HG02973 (cell line): Measurements from ENCODE around the gene RPL21.
"Not testable (repeated sequence)": the region's sequence is repeated elsewhere in the genome, so short reads cannot be mapped to it uniquely, and the experiment has no call there.

Experiments used
- ATAC-seq: cut with Tn5 transposase; IDR thresholded peaks from one replicate; pipeline ENCODE4 v1.9.1; 2021; ENCODE audit warnings: moderate library complexity; ENCODE audit not compliant: unreplicated experiment

The RPL21 gene

GRCh38 chr13:27251166-27252091 lies at the start of gene RPL21:
Gene RPL21, plus strand, starts transcription at chr13:27251558. Its CDS starts 2,219 bp downstream, at chr13:27253777.
- peak; percentile 87 for ATAC-seq

- ATAC-seq: no peak
Observed at GRCh38 chr13:27201661-27202060, 49.7 kb upstream of the RPL21 start.

- ATAC-seq: no peak
Observed at GRCh38 chr13:27203186-27203585, 48.2 kb upstream of the RPL21 start.

GRCh38 chr13:27203854-27204253 lies 47.5 kb upstream of the RPL21 start:
- ATAC-seq: no peak

- ATAC-seq: no peak
Observed at GRCh38 chr13:27208514-27208913, 42.8 kb upstream of the RPL21 start.

- ATAC-seq: no peak
Observed at GRCh38 chr13:27211271-27211670, 40.1 kb upstream of the RPL21 start.

- ATAC-seq: no peak
Observed at GRCh38 chr13:27211771-27212364, 39.5 kb upstream of the RPL21 start.

GRCh38 chr13:27213386-27213785 lies 38.0 kb upstream of the RPL21 start:
- ATAC-seq: not testable (repeated sequence)

- not testable (repeated sequence) for ATAC-seq
Observed at GRCh38 chr13:27217791-27218190, 33.6 kb upstream of the RPL21 start.

GRCh38 chr13:27218861-27219260 lies 32.5 kb upstream of the RPL21 start:
- not testable (repeated sequence) for ATAC-seq

GRCh38 chr13:27219611-27220010 lies 31.7 kb upstream of the RPL21 start:
- no peak for ATAC-seq

- not testable (repeated sequence) for ATAC-seq
Observed at GRCh38 chr13:27222100-27222499, 29.3 kb upstream of the RPL21 start.

GRCh38 chr13:27226991-27227390 lies 24.4 kb upstream of the RPL21 start:
- no peak for ATAC-seq

GRCh38 chr13:27228131-27228530 lies 23.2 kb upstream of the RPL21 start:
- no peak for ATAC-seq

GRCh38 chr13:27229642-27230041 lies 21.7 kb upstream of the RPL21 start:
- no peak for ATAC-seq

- ATAC-seq: no peak
Observed at GRCh38 chr13:27233964-27234363, 17.4 kb upstream of the RPL21 start.

- no peak for ATAC-seq
Observed at GRCh38 chr13:27236478-27236877, 14.9 kb upstream of the RPL21 start.

GRCh38 chr13:27242702-27243101 lies 8.7 kb upstream of the RPL21 start:
- ATAC-seq: no peak

- ATAC-seq: no peak
Observed at GRCh38 chr13:27245610-27246009, 5.7 kb upstream of the RPL21 start.

GRCh38 chr13:27250833-27251165 lies 559 bp upstream of the RPL21 start:
- no peak for ATAC-seq

- ATAC-seq: no peak
Observed at GRCh38 chr13:27252467-27252866, 1.1 kb downstream of the RPL21 start.

GRCh38 chr13:27257233-27257568 lies 5.8 kb downstream of the RPL21 start:
- no peak for ATAC-seq
